GM21717 (cell line): ENCODE measurements around the gene CSE1L.
A peak's percentile ranks its signal among the peaks of the same experiment; 100 is the strongest.
"Not testable (repeated sequence)": the region's sequence is repeated elsewhere in the genome, so short reads cannot be mapped to it uniquely, and the experiment has no call there.

Source experiments
- ATAC-seq: cut with Tn5 transposase; IDR thresholded peaks from one replicate; pipeline ENCODE4 v1.9.1; 2021; ENCODE audit warnings: mild to moderate bottlenecking, moderate library complexity; ENCODE audit not compliant: unreplicated experiment

CSE1L gene, protein sequence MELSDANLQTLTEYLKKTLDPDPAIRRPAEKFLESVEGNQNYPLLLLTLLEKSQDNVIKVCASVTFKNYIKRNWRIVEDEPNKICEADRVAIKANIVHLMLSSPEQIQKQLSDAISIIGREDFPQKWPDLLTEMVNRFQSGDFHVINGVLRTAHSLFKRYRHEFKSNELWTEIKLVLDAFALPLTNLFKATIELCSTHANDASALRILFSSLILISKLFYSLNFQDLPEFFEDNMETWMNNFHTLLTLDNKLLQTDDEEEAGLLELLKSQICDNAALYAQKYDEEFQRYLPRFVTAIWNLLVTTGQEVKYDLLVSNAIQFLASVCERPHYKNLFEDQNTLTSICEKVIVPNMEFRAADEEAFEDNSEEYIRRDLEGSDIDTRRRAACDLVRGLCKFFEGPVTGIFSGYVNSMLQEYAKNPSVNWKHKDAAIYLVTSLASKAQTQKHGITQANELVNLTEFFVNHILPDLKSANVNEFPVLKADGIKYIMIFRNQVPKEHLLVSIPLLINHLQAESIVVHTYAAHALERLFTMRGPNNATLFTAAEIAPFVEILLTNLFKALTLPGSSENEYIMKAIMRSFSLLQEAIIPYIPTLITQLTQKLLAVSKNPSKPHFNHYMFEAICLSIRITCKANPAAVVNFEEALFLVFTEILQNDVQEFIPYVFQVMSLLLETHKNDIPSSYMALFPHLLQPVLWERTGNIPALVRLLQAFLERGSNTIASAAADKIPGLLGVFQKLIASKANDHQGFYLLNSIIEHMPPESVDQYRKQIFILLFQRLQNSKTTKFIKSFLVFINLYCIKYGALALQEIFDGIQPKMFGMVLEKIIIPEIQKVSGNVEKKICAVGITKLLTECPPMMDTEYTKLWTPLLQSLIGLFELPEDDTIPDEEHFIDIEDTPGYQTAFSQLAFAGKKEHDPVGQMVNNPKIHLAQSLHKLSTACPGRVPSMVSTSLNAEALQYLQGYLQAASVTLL

DNA sequence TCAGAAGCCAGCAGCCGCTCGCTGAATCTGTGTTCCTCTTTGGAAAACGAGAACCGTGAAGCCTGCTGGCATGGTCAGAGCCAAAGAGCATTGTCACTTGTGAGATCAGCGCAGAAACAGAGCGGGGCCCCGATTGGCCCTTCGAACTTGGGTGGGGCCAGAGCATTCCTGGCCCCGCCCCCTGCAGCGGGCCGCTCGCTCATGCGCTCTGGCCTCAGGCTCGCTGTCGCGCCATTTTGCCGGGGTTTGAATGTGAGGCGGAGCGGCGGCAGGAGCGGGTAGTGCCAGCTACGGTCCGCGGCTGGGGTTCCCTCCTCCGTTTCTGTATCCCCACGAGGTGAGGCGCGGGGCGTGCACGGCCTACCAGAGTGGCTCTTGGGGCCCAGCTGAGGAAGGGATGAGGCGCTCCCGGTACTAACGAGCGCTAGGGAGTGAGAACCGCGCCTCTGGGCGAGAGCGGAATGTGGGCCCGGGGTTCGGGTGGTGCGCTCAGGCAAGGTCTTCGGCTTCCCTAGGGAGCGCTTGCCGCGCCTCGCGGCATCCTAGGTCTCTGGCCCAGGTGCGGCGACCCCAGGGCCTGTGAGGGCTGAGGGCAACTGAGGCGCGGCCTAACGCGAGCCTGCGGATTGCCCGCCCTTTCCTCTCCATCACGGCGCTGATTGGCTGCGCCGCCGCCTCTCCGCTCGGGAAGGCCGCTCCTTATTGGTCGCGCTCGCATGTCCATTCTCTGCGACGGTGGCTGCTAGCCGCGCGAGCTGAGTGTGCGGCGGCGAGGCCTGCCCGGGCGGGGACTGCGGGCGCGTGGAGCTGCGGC, at the start of gene CSE1L:
Gene CSE1L, plus strand, starts transcription at position 226 of the 814 bp plus-strand sequence. CDS start 12,152 bp downstream, outside the sequence.
- ATAC-seq, result peak; percentile 86

DNA sequence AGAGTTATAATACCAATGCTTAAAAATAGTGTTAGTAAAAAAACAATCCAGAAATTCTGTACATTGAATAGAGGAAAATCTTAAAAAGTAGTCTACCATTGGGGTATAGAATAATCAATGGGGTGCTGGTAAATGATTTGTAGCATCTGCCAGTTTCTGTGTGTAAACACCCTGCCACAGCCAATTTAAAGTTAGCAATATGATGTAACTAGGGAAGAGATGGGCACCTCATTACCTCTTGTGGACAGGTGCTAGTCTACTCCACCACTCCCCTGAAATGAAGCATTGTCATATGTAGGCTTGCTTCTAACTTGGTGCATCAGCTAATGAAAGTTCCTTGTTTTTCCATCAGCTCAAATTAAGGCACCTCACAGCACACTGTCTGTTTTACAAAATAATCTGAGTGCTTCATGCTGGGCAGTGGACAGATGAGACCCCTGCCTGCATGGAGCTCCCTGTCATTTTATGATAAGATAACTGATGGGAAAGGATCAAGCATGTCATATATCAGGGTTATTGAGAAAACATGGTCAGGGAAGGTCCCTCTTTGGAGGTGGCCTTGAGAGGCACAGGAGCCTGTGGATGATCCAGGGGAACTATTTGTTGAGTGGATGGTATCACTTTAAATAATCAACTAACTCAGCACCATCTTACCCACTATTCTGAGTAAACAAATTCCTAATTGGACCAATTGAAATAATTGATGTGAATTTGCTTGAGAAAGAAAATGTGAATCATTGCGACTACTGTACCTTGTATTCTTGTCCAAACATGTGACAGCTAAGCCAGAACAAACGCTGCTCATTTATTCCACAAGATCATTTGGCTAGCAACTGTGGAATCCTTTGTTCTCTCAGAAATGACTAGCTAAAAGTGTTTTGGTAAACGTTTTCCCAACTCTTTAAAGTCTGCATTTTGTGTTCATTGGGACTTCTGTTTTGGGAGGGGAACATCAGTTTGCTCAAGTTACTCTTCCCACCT, 45.9 kb upstream of the CSE1L start:
- no peak for ATAC-seq

DNA sequence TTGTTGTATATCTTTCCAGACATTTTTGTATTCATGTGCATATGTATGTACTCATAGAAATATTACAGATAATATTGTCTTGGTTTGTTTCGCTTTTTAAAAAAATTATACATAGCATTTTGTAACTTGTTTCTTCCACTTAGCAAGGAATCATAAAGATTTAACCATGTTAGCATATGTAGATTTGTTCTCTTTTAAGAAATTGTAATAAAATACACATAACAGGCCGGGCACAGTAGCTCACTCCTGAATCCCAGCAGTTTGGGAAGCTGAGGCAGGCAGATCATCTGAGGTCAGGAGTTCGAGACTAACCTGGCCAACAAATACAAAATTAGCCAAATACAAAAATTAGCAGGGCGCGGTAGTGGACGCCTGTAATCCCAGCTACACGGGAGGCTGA, 44.4 kb upstream of the CSE1L start:
- no peak for ATAC-seq

DNA sequence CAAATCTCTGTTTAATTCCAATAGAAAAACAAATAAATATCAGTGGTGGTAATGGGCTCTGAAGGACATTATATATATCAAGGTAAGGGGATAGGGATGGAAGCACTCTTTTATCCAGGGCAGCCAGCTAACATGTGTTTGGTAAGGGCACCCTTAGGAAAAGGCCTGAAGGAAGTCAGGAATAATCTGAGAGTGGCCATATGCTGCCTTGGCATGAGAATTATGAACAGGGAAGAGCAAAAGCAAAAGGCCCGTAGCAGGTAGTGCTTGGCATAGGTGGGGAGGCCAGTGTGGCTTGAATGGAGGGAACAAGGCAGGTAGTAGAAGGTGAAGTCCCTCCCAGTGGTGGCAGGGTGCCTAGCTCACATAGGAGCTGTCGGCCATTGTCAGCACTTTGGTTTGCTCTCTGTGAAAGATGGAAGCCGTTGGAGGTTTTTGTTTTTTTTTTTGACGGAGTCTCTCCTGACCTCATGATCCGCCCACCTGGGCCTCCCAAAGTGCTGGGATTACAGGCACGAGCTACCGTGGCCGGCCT, 39.6 kb upstream of the CSE1L start:
- no peak for ATAC-seq

- ATAC-seq, result no peak
Measured at GRCh38 chr20:49009899-49010631, 36.0 kb upstream of the CSE1L start.

GRCh38 chr20:49024220-49024619, 21.9 kb upstream of the CSE1L start:
- no peak for ATAC-seq

GRCh38 chr20:49028177-49028576, 17.9 kb upstream of the CSE1L start:
- ATAC-seq, result not testable (repeated sequence)

DNA sequence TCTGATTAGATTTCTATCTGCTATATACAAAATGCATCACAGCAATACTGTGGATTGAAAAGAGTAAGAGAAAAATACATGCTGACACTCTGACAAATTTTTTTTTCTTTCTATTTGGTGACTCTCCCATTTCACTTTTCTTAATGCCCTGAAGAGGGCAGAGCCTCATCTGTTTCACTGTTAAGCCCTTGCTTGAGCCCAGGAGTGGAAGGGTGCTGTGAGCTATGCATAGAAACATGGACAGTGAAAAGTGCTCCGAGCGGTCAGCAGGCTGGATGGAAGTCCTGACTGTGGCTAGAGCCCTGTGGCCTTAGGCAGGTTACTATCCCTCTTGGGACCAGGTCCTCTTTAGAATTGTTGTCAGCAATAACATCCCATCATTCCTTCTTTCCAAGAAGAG, 17.4 kb upstream of the CSE1L start:
- no peak for ATAC-seq

DNA sequence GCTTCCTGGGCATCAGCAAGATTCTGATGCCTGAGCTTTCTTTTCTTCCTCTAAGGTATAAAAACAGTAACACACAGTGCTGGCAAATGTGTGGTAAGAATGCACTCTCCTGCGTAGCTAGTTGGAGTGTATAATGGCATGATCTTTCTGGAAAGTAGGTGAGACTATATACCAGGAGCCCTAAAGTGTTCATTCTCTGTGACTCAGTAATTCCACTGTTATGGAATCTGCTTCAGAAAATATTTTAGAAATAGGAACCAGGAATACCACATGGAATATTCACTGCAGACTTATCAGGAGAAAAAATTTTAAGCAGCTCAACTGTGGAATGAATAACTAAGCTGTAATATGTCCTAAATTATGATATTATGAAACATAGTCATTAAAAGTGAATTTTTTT, 16.9 kb upstream of the CSE1L start:
- ATAC-seq, result no peak

GRCh38 chr20:49030954-49031619, 15.0 kb upstream of the CSE1L start:
- ATAC-seq, result no peak

DNA sequence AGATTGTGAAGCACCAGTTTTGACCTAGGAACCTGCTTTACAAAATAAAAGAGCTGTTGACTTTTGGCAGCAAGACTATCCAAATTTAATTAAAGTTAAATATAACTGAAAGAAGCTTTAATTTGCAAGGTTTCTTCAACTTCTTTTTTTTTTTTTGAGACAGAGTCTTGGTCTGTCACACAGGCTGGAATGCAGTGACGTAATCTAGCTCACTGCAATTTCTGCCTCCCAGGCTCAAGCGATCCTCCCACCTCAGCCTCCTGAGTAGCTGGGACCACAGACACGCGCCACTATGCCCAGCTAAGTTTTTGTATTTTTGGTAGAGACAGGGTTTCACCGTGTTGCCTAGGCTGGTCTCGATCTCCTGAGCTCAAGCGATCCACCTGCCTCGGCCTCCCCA, 13.7 kb upstream of the CSE1L start:
- no peak for ATAC-seq

DNA sequence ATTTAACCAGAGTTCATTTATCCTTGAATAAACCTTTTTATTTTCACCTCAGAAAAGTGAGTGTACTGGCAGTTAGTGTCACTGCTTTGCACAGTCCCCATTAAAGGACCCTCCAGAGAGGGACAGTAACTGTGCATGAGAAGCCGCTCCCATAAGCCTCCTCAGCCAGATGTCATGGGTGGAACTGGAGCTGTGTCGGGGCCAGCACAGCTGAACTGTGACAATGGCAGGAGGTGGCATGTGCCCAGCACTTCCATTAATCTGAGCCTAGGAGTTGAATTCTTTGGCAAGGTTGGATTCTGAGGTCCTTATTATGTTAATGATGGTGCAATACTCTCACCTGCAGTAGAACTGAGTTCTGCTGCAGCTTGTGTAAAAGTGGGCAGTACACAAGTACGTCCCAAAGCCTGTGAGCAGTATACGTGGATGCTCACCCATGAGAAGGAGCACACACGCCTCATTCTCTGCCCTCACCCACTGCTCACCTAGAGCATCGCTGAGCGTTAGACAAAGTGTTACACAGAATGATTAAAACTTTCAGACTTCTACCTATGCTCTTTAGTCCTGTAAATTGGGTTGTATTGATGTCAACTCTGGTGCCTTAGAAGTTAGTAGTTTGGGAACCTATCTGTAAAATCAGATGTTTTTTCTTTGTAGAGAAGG, 11.9 kb upstream of the CSE1L start:
- ATAC-seq, result no peak

- no peak for ATAC-seq
Measured at GRCh38 chr20:49037962-49038387, 8.1 kb upstream of the CSE1L start.

- ATAC-seq, result no peak
Measured at GRCh38 chr20:49039854-49040253, 6.3 kb upstream of the CSE1L start.

DNA sequence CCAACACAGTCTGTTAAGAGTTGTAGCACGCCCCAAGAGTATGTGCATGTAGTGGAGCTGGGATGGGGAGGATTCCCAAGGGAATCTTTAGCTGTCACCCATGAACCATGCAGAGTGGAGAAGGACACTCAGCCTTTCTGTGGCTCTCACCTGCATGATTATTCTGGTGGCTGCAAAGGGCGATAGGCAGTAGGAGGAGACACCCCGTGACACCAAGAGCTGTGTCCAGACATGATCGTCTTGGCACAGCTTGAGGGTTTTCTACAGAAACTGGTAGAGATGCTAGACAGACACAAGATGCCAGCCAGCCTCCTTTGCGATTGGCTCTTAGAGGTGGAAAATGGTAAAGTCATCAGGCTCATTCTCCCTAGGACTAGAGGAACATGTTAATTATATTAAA, 3.1 kb upstream of the CSE1L start:
- no peak for ATAC-seq

DNA sequence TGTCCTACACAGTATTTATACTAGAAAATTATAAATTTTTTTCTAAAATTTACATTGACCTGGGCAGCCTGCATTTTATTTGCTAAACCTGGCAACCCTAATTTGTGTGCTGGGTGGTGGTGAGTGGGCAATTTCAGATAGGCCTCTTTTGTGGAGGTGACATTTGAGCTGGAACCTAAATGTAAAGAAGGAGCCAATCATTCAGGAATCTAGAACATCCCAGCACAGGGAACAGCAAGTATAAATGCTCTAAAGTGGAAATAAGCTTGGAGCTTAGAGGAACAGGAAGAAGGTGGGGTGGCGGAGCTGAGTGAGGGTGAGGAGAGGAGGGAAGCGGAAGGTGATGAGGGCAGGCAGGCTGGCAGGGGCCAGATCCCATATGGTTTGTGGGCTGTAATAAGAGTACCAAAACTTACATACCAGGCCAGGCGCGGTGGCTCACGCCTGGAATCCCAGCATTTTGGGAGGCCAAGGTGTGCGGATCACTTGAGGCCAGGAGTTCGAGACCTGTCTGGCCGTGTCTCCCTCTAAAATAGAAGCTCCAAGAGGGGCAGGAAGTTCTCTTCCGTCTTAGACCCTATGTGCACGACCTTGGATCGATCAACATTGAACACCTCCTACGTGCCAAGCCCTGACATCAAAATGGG, 549 bp upstream of the CSE1L start:
- ATAC-seq, result peak; percentile 24

DNA sequence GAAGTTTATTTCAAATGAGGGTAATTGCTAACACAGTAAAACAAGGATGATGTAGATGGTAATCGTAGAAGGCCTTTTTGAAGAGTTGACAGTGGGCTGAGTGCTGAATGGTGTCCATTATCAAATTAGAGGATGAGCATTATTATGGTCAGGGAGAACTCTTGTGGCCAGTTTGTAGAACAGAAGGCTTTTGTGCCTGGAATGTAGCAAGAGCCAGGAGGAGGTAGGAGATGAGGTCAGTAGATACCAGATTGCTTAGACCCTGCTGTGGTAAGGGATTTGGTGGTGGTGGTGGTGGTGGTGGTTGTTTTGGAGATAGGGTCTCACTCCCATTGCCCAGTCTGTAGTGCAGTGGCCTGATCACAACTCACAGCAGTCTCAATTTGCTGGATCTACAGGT, 6.2 kb downstream of the CSE1L start:
- ATAC-seq, result no peak
